HG03064 (cell line): Measurements from ENCODE around the gene AICDA.

ENCODE experiments used
- ATAC-seq: cut with Tn5 transposase; IDR thresholded peaks from one replicate; pipeline ENCODE4 v1.9.1; 2021; ENCODE audit warnings: low read depth; ENCODE audit not compliant: unreplicated experiment

AICDA gene

DNA sequence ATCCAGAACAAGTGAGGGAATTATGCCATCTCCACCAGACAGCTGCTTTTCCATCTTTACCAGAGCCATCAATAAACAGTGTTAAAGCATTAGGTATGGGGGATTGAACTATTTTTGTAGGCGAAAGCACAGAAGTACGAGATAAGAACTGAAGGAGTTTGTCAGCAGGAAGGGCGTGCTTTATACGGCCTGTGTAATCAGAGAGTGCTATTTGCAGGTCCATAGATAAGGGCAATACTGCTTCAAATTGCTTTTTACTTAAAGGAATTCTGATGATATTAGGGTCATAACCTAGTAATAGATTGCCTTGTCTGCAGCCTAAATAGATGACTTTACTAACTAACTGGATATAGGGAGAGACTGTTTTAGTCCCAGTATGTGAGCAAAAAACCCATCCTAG, 51.6 kb downstream of the AICDA start:
- ATAC-seq: no peak

DNA sequence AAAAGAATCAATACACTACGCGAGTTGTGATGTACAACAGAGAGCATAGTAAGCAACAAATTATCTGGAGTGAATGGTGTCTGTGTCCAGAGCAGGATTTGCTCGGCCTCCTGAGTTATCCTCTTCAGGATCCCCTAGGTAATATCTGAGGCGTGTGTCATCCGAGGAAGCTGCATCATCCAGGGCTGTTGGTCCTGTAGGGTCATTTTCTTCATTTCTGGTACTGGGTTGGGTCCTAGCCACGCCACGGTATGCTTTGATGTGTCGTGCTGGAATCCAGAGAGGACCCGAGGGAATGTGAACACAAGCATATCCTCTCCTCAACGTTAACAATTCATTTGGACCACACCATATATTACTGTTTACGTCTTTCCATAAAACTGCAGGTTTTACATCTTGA, 53.0 kb downstream of the AICDA start:
- ATAC-seq: no peak

- ATAC-seq: no peak
Observed at GRCh38 chr12:8556531-8557097, 56.0 kb downstream of the AICDA start.

- ATAC-seq: no peak
Observed at GRCh38 chr12:8554451-8555195, 58.0 kb downstream of the AICDA start.

DNA sequence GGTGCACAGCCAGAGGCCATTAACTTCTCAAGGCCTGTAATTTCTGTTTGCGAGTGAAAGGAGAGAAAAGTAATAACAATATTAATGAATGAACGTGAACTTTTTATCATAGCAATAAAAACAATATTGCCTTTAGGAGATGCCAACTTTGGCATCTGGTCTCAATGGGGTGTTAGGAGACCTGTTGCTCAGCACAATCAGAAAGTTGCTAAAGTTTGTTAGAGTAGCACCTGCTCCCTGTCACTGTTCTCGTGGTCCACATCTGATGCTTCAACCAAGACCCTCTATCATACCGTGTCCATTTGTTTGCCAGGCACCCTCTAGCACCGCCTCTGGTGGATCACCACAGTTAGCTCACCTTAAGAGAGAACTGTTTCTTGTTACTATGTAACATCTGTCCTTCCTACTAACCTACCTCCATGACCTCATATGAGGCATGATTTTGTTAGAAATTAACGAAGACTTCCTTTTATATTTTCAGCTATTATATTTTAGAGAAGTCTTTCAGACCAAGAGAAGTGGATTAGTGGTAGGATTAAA, 59.5 kb downstream of the AICDA start:
- no peak for ATAC-seq
